HG03460 (cell line): Measurements from ENCODE around the gene C3AR1.
"Not testable (repeated sequence)": the region's sequence is repeated elsewhere in the genome, so short reads cannot be mapped to it uniquely, and the experiment has no call there.

Source experiments
- ATAC-seq: cut with Tn5 transposase; IDR thresholded peaks from one replicate; pipeline ENCODE4 v1.9.1; 2021; ENCODE audit not compliant: unreplicated experiment

The C3AR1 gene

GRCh38 chr12:8031017-8031416 lies 35.1 kb downstream of the C3AR1 start:
- not testable (repeated sequence) for ATAC-seq

GRCh38 chr12:8030189-8030588 lies 36.0 kb downstream of the C3AR1 start:
- ATAC-seq: no peak

GRCh38 chr12:8028267-8028666 lies 37.9 kb downstream of the C3AR1 start:
- ATAC-seq: no peak

GRCh38 chr12:8027856-8028255 lies 38.3 kb downstream of the C3AR1 start:
- ATAC-seq: no peak

GRCh38 chr12:8026291-8026900 lies 39.8 kb downstream of the C3AR1 start:
- ATAC-seq: peak; percentile 99

GRCh38 chr12:8018666-8019581 lies 47.2 kb downstream of the C3AR1 start:
- no peak for ATAC-seq

- ATAC-seq: not testable (repeated sequence)
These were observed 47.9 kb downstream of the C3AR1 start for GRCh38 chr12:8018213-8018612.

- no peak for ATAC-seq
These were observed 51.3 kb downstream of the C3AR1 start for GRCh38 chr12:8014836-8015235.

- ATAC-seq: no peak
These were observed 53.4 kb downstream of the C3AR1 start for GRCh38 chr12:8012651-8013309.

GRCh38 chr12:8011331-8011730 lies 54.8 kb downstream of the C3AR1 start:
- ATAC-seq: no peak
